GM12874 (cell line): Measurements from ENCODE around the gene BUD13.

Experiments used
- TF ChIP-seq, protein P1 (sequence below): IDR thresholded peaks from 2 replicates; pipeline ENCODE4 v1.5.1; 2011; ENCODE audit warnings: low read depth, mild to moderate bottlenecking, control low read depth, low read length, moderate library complexity; ENCODE audit not compliant: insufficient read depth

Gene BUD13

DNA sequence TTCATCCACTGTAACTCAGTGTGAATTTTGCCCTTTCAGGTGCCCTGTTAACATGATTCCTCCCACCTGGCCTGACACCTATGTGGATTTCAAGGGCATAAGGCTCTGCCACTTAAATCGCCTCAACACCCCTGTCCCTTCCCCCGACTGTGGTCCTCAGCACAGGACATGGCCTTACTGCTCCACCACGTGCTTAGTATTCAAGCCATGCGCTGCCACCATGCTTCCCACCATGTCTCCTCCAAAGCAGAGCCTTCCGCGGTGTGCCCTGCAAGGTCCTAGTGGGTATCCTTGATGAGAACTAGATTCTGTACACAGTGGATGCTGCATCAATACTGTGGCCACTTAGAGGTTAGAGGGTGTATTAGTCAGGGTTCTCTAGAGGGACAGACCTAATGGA is 51.9 kb downstream of the BUD13 start:
- TF ChIP-seq, protein P1, sequence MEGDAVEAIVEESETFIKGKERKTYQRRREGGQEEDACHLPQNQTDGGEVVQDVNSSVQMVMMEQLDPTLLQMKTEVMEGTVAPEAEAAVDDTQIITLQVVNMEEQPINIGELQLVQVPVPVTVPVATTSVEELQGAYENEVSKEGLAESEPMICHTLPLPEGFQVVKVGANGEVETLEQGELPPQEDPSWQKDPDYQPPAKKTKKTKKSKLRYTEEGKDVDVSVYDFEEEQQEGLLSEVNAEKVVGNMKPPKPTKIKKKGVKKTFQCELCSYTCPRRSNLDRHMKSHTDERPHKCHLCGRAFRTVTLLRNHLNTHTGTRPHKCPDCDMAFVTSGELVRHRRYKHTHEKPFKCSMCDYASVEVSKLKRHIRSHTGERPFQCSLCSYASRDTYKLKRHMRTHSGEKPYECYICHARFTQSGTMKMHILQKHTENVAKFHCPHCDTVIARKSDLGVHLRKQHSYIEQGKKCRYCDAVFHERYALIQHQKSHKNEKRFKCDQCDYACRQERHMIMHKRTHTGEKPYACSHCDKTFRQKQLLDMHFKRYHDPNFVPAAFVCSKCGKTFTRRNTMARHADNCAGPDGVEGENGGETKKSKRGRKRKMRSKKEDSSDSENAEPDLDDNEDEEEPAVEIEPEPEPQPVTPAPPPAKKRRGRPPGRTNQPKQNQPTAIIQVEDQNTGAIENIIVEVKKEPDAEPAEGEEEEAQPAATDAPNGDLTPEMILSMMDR = no peak

DNA sequence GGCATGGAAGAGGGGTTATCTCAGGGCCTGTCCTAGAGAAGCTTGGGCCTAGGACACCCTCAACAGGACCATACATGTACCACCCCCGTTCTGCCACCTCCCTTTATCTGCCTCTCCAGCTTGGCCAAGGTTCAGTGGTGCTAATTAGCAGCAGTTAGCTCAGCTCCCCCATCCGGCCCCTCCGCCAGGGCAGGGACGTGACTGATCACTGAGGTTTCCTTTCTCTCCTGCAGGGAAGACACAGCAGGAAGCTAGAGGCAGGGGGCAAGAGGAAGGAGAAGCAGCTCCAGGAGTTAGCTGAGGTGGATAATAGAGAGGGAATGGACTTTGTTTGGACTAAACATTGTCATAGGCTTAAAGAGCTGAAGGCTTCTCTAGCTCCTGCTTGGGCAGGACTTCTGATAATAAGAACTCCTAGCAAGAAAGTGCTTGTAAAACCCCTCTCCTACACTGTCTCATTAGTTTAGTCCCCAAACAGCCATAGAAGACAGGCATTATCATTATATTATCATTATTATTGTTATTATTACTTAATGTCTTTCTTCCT is 53.8 kb downstream of the BUD13 start:
- TF ChIP-seq, protein P1 = no peak

DNA sequence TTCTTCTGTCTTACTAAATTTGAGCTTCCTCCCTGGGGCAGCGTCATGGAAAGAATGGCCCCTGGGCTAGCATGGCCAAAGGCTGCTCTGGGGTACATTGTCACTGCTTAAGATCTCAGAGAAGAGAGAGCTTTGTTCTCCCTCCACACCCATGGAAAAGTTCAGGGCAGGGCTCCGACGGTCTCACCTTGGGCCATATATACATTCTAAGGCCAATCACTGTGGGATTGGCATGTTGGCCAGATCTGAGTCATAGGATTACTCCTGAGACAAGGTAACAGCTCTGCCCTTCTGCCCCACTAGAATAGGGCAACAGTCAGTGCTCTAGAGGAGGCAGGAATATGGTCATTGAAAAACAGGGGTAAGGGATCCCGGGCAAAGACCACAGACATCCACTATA is 56.2 kb downstream of the BUD13 start:
- TF ChIP-seq, protein P1 = no peak

DNA sequence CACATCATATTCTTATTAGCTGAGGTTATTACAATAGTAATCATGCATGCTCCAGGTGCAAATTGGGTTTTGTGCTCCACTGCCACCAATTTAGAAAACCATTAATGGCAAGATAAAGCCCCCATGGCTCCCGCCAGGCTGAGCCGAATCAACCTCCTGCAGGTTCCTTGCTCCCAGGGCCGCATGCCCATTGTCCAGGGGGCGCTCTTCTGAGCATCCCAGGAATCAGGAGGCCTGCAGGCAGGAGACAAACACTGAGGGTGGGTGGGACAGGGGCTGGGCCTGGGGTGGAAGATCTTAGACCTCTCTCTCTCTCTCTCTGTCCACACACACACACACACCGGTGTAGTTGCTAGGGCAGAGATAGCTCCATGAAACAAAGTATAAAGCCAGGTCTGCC is 57.4 kb downstream of the BUD13 start:
- TF ChIP-seq, protein P1 = no peak

DNA sequence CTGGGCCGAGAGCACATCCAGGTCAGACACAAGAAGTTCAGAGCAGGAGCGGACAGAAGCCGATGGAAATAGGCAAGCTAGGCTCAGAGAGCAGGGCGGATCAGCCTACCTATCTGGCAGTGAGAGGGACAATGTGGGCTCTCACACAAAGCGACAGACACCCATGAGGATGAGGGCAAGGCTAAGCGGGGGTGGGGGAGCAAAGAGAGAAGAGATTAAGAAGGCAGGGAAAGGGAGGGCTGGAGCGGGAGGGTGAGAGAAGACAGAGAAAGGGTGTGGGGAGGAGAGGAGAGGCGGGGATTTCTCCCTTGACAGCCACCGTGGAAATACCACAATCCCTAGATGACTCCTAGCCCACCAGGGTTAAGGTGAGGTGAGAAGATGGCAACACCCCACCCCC is 57.9 kb downstream of the BUD13 start:
- TF ChIP-seq, protein P1 = no peak

DNA sequence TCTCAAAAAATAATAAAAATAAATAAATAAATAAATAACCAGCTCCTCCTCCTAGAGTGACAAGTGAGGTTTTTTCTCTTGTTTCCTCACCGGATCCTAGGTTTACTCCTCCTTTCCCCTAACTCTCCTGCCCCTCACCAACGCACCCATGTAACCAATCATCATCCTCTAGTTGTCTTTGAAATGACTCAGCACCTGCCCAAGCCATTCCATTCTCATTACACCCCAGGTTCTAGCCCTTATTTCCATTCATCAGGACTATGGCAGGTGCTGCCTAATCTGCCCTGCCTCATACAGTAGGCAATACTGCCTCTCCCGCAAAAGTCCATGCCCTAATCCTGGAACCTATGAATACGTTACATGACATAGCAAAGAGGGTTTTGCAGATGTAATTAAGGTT is 60.4 kb downstream of the BUD13 start:
- TF ChIP-seq, protein P1 = no peak

DNA sequence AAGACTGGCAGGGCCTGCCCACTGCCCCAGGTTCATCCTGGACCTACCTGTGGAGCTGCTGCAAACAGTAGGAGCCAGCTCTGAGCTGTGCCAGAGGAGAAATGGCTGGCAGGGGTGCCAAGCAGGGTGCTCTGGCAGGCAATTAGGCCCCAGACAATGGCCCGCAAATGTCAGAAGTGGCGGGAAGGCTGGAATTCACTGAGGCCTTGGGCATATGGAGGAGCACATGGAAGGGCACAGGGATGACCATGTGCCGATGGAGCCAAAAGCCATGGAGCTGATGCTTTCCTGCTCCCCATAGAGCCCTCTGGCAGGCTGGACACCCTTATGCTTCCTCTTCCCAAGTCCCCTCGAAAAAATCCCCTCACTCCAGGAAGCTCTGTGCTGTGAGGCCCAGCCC is 62.0 kb downstream of the BUD13 start:
- TF ChIP-seq, protein P1 = no peak

DNA sequence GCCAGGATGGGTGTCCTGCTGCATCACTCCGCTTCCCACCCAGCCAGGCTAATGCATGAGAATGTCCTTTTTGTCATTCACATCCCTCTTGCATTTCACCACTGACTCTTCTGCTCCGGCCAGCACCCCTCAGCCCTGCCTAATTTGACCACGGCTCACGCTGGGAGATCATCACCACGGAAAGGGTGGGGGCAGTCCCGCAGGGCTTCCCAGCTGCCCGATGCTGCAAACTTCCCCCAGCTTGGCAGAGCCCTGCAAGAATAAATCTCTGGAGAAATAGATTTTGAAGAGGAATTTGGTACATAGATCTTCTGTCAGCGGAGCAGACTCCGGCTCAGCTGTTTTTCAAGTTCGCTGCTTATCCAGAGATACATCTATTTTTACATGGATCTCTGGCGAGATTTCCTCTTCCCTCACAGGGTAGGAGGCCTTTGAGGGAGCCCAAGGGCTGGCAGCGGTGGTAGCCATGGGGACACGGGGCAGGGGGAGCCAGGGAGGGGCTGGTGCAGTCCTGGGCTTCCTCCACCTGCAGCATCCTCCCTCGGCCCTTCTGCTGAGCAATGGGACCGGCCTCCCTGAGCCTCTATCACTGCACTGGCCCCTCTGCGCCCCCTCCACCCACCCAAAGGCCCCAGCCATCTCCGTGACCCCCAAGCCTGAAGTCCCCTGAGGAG is 62.6 kb downstream of the BUD13 start:
- TF ChIP-seq, protein P1 = no peak
